Stimulated activated CD4-positive, alpha-beta T cell treated with anti-CD3 and anti-CD28 coated beads, Interleukin-12 subunit alpha, Interleukin-12 subunit beta, amount 100 ng/mL, for 48 hours (primary cell): Measurements from ENCODE around the gene MAGI2.
"Not testable (repeated sequence)": the region's sequence is repeated elsewhere in the genome, so short reads cannot be mapped to it uniquely, and the experiment has no call there.

ENCODE experiments used
- DNase-seq, 3 donors: peaks; one replicate each; pipeline ENCODE4 v3.0.0-alpha.2; 2020; ENCODE audit warnings: low read depth in 2 of 3, low spot score in 1 of 3

MAGI2 gene

DNA sequence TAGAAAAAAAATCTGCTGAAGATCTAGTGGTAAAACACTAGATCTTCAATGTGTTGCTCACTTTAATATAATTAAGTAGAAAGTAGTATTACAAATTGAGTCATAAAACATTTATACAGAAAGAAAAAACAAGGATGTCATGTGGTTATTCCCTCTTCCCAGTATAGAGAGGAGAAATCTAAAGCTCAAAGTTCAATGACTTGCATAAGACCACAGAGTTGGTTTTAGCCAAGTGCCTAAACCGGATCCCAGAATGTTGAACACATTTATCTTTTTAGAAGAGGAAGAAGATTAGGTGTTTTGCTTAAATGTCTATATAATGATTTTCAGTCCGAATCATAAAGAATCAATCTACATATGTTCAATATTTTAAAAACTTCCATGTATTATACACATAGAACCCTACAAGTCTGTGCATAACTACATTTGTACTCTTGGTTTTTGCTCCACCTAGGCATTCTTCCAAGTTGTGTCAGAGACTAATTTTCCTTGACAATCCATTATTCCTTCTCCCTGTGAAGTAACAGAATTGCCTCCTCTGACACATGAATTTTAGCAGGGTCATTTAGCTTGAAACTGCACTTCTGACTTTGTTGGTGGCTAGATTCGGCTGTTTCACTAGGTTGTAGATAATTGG lies 389.2 kb downstream of the MAGI2 start:
- DNase-seq, result no peak

DNA sequence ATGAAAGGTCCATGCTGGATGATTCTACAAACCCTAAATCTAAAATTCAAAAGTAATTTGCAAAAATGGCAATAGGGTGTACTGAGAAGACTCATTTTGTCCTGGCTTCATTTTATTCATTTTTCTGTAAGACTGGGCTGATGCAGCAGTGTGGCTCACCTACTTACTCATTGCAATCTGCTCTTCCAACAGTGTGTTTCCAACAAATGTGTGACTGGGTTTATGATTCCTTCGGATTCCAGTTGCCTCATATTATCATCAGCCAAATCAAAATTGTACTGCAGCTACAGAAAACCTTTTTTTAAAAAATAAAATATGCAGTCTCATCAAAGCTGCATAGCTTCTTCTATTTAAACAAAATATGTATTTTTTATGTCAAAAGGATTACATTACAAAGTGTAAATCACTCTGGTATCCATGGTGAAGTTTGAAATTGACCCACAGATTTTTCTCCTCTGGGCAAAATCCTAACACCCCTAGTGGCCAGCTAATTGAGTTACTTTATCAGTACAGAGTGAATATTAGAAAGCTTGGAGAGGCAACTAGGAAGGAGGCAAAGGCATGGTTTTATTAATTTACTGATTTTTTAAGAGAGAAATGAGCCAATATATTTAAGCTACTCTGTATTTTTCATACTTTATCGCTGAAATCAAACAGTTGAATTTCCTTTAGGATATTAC lies 390.3 kb downstream of the MAGI2 start:
- no peak for DNase-seq

DNA sequence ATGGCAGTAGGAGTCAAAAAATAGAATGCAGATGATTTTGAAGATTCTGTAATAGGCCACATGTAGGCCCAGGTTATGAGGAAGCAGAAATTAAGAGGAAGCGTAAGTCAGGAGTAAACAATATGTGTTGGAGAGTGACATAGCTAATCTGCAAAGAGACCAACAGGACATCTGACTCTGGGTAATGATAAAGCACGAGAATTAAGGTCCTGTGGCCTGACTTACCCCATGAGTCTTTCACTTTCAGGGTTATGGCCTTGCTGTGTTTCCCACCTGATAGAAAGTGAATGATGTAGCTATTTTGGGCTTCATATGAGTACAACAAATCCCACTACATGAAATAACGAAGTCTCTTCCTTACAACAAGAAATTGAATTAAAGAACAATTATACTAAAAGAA lies 393.0 kb downstream of the MAGI2 start:
- DNase-seq, result no peak

DNA sequence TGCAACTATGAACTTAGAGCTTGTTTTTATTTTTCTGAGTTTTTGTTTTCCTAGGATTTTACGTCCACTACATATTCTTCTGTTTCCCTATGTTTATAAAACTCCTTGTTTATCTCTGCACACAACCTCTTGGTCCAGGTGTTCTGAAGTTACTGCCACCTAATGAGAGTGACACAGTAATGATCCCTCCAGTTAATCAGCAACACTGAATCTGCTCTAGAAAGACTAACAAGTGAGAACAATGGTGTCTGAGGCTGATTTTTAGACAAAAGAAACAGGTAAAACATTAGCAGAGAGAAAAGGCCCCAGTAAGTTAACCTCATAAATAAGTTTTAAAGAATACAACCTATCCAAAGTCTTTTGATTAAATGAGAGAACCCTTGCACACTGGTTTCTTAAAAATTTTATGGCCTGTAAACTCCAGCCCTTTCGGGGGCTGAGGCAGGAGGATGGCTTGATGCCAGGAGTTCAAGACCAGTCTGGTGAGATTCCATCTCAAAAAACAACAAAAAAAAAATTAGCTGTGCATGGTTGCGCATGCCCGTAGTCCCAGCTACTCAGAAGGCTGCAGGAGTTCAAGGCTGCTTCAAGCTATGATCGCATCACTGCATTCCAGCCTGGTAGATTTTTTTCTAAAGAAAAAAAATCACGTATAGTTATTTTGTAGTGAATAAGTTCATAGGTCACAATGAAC lies 397.6 kb downstream of the MAGI2 start:
- DNase-seq, result no peak

DNA sequence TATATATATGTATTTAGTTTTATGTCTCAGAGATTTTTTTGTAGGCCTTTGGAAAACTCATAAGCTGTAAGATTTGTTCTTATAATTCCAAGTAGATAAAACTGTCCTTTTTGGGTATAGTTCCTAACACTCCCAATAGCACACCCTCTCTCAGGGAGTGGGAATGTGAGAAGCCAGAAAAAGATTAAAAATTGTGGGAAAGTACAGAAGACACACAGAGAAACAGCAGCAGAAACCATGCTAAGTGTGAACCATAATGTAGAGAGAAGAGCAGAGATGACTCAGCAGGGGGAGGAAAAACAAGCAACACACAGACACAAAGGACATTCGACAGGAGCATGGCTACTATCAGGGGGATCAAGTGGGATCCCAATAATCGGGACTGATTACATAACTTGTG lies 401.6 kb downstream of the MAGI2 start:
- no peak for DNase-seq

DNA sequence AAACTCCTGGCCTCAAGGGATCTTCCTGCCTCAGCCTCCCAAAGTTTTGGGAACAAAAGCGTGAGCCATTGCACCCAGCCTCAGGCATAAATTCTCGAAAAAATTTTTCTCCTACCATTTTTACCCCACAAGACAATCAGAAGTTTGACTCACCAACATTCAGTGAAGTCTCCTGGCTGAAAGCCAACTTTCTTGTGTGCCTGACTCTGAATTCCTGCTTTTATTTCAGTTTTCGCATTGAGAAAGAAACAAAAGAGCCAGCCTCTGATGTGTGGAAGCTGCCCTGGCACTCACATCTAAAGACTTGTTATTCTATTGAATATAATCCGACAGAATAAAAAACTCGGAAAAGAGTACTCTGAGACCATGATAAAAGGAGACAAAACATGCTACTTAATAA lies 402.9 kb downstream of the MAGI2 start:
- no peak for DNase-seq

DNA sequence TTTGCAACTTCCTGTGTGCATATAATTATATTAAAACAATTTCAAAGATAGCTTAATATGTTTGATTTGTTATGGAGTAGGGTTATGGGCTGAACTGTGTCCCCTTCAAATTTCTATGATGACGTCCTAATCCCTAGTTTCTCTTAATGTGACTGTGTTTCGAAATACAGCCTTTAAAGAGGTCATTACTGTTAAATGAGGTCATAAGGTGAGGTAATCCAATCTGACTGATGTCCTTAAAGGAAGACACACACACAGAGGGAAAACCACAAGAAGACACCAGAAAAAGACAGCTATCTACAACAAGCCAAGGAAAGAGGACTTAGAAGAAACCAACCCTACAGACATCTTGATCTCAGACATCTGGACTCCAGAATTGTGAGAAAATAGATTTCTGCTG lies 407.4 kb downstream of the MAGI2 start:
- no peak for DNase-seq

DNA sequence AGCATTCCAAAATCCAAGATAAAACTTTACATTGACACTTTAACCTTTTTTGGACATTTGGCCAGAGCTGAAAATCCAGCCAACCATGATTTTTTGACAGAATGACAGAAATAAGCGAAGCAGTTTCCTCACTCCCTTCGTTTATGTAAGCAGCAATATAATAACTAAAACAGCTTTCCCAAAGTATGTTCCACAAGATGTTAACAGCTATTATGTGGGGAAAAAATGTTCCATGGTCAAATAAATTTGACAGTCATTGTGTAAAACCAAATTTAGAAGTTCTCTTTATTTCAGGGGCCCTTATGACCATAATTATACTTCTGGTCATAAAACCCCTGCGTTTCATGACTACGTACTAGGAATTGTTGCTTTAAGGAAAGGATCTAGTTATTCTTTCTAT lies 416.5 kb downstream of the MAGI2 start:
- no peak for DNase-seq

DNA sequence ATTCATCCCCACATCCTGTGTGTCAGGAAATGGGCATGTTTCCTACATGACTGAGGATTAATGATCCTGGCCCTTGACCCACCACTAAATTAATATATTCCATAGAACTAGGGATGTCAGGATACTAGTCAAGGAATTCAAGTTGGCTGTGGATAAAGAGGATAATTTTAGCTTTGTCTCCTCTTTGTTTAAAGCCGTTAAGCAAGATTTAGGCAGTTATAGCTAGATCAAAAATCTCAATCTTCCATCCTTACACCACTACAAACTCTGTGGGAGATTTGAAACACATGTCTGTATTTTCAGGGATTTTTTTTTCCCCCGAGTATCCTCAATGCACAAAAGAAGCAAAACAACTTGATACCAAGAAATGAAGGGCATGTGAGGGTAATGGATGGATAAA lies 417.1 kb downstream of the MAGI2 start:
- DNase-seq, result no peak

DNA sequence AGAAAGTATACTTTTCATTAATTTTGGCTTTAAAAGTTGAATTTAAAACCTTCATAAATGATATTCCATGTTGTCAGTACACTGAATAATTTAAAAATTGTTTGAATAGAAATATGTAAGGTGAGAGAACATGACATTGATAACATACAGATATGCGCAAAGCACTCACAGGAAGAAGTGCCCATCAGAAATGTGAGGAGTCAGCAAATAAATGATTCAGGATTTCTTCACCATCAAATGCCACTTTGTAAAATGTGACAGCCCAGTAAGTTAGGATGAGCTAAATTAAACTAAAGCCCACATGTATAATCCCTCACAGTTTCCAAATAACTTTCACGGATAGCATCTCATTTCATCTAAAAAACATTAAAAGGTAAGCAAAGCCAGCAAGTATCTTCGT lies 417.6 kb downstream of the MAGI2 start:
- DNase-seq, result no peak

DNA sequence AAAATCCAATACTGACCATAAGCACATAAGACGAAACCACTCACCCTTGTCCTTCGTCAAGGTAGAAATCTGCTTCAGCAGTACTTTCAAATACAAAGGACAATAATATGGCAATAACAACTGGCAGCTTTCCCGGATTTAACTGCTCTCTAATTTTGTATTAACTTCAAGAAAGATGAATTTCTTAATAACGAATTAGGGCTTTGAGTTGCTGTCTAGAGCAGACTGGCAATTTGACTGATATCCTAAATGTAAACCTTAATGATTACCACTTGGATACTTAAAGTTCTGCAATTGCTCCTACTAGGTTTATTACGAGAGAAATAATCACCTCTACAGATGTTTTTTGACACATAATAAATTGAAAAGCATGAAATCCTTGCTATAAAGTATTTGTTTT lies 418.7 kb downstream of the MAGI2 start:
- no peak for DNase-seq

DNA sequence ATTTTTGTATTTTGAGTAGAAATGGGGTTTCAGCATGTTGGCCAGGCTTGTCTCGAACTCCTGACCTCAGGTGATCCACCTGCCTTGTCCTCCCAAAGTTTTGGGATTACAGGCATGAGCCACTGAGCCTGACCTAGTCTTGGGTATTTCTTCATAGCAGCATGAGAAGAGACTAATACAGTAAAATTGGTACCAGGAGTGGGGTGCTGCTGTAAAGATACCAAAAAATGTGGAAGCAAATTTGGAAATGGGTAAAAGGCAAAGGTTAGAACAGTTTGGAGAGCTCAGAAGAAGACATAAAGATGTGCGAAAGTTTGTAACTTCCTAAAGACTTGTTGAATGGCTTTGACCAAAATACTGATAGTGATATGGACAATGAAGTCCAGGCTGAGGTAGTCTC lies 433.8 kb downstream of the MAGI2 start:
- not testable (repeated sequence) for DNase-seq

DNA sequence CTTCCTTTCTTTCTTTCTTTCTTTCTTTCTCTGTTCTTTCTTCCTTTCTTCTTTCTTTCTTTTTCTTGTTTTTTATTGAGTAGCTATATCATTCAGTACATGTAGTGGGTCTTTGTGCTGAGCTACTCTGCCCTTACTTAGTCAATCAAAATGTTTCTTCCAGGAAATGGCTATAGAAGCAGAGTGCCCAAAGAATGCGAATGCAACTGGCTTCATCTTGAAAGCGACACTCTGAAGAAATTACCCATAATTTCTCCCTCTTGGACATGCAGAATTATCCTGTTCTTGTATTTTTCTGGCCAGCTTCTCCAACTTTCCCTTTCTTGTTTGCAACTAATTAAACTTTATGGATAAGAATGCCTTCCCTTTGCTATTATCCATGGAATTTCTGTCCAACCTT lies 441.5 kb downstream of the MAGI2 start:
- DNase-seq, result no peak

DNA sequence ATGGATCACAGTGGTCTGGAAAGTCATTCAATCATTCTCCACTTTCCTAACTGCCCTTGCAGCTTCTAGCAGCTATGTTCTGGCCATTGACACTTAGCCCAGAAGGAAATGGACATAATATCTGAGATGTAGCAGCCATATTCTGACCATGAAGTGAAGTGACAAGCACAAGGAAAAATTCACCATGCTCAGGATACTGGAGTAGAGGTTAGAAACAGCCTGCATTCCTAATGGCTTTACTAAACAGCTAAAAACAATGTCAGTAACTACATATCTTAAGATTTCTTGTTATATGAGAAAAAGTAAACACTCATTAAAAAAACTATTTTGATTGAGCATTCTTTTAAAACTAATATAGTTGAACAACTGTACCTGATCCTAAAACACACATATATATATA lies 443.8 kb downstream of the MAGI2 start:
- DNase-seq, result no peak

DNA sequence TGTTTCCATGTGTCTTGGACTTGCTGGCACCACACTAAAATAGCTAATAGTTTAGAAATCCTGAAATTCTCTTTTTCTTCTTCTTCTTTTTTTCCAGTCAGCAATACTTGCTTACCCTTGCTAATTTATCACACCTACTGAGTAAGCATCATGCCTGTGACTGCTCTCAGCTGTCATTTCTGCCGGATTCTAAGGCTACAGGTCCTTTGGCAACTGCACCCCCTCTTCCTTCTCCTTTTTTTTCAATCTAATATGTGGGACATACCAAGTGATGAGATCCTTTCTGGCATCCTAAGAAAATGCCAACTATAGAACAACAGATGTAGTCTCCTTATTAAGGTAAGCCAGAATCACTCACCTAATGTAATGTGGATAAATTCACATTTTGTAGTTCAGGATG lies 444.7 kb downstream of the MAGI2 start:
- DNase-seq, result no peak

DNA sequence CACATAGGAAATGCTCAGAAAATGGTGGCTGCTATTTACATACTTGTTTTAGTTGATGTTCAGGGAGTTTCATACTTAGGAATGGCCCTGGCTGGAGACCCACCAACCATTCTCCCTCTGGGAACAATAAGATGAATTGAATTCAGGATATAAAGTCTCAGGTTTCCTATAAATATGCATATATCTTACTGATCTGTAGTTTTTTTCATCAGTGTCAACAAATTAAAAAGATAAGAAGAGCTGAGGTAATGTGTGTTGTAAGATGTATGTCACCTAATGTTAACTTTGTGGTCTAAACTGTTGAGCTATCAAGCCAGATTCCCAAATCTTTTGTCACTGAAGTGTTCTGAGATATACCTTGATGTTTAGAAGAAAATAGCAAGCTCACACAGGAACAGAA lies 457.5 kb downstream of the MAGI2 start:
- DNase-seq, result no peak

DNA sequence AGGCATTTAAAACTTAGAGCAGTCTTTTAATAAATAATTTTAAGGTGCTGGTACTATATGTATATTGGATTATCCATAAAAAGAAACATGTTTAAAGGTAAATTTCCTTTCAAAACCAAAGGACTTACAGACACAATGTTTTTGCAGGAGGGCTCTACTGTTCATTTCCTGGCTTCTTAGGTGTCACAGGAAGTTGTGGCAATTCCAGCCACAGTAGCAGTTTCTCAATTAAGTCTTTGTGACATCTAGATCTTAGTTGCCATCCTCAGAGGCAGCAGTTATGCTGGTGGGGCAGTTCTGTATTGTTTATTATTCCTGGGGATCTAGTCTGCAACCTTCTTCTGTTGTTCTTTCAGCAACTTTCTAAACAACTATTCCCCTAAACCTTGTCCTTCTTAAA lies 460.1 kb downstream of the MAGI2 start:
- no peak for DNase-seq

DNA sequence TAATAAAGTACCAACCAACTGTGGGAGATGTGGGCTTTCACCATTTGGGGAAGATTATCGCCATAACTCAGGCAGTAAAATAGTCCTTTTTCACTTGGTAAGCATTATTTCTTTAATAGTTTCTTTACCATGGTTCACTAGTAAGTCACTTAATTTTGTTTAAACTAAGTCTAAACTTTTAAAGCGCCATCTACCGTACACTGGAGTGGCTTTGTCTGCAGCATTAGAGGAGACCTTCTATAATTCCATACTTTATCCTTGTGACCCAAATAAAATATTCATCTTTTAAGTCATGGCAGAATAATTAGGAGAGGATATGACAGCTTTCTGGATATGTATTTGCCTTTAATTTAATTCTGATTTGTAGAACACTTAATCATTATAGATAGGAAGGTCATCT lies 468.0 kb downstream of the MAGI2 start:
- no peak for DNase-seq

DNA sequence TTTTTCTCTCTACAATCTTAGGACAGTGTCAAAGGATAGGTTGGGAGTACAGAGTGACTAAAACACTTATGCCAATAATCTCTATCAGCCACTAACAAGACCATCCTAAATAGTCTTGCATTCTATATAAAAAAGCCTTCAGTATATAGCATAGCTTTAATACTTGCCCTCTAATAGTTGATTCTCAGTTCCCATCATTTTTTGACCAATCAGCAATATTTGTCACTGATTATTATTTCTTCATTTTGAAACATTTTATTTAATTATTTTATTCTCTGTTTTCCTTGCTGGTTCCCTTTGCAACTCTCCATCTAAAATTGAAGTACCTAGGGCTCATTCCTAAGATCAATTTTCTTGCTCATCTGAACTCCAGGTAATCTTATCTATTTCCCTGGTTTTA lies 470.0 kb downstream of the MAGI2 start:
- no peak for DNase-seq

DNA sequence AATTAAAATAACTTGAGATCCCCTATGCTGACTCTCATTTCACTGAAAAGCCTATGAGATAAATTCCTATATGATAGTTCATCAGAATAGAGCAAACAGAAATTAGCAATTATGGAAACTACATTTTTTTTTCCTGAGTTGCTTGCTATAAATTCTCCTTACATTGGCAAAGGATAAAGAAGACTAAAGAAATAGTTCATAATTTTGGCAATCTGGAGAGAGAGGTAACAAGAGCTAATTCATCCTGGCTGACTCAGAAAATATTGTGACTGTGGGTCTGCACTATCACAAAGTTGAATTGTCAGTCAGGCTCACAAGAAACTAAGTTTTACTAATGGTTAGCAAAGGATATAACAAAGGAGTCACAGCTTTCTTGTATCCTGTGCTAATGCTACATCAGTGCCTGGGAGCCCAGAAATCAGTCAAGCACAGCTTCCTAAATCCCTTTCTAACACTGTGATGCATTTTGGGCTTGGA lies 483.0 kb downstream of the MAGI2 start:
- DNase-seq, result no peak

DNA sequence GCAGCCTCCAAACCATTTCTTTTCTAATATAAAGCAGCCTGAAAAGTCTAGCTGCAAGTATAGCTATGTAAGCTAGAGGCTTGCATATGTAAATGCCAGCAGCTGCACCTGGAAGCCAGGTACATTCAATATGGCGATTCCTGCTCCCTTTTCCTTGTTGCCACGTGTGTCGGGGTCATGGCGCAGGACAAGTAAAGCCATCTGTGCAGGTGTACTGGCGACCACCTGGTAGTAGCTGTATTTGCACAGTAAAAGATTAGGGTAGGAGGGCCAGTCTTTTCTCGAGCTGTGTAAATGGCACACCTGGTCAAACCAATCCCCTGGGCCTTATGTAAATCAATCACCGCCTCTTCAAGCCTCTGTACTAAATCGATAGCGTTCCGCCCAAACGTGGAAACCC lies 484.5 kb downstream of the MAGI2 start:
- no peak for DNase-seq

DNA sequence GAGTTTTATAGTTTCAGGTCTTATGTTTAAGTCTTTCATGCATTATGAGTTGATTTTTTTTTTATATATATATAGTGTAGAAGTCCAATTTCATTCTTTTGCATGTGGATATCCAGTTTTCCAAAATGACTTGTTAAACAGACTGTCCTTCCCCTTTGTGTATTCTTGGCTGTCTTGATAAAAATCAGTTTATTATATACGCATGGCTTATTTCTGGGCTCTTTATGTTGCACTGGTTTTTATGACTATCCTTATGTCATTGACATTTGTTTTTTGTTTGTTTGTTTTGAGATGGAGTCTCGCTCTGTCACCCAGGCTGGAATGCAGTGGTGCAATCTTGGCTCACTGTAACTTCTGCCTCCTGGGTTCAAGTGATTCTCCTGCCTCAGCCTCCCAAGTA lies 485.9 kb downstream of the MAGI2 start:
- not testable (repeated sequence) for DNase-seq

DNA sequence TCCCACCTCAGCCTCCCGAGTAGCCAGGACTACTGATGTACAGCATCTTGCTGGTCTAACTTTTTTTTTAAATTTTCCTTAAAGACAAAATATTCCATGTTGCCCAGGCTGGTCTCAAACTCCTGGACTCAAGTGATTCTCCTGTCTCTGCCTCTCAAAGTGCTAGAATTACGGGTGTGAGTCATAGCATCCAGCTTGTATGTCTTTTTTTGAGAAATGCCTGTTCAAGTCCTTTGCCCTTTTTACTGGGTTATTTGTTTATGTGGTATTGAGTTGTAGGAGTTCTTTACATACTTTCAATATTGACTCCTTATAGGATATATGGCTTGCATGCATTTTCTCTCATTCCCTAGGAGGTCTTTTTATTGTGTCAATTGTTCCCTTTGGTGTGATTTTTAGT lies 486.4 kb downstream of the MAGI2 start:
- no peak for DNase-seq
